ENCODE data around the gene CTXN1.
"Not testable (repeated sequence)": the region's sequence is repeated elsewhere in the genome, so short reads cannot be mapped to it uniquely, and the experiment has no call there.

CTXN1 gene

DNA sequence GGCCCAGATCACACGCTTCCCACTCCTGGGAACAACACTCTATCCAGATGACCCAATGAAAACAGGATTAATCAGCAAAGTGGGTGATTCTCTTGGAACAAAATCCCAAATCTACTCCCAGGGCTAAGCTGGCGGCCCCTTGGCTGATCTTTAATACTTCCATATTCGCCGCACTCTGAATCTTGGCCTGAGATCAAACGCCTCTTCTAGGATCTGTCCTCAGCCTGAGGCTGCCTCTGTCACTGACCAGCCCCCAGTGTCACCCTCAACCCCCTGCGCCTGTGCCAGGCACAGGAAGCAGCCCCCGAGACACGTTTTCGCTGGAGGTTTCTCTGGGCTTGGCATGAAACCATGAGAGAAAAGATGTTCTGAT, 2.4 kb upstream of the CTXN1 start:
- DNase-seq = no peak
- intact Hi-C loops (cut with DNase I) = no loop called here

DNA sequence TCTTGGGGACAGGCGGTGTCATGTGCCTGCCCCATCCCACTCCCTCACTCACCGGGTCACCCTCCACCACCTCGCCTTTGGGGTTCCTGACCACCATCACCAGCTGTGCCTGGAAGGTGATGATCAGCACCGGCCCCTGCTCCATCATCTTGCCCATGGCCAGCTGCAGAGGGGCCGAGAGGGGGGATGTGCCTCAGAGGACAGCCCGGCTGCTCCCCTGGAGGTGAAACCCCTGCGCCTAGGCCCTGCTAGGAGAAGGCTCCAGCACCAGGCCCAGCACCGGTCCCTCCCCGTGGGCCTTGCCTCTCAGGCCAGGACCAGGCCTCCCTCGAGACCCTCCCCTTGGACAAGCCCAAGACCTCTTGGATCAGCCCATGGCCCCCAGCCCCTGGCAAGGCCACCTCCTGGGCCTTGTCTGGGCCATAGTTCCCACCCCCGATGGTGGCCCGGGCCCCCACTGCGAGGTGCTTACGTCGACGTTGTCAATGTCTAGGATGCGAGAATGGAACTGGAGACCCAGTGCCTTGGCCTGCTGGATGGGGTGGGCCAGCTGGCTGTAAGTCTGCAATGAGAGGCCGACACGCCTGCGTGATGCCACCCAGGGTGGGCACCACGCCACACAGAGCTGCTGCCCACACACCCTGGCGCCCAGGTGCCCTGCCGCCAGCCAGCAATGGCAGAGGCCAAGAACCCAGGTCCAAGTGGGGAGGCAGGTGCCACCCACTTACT, 1.8 kb upstream of the CTXN1 start:
- intact Hi-C loops (cut with DNase I) = no loop called here
- DNase-seq = peak in 1 of 10 donors; percentile 80

DNA sequence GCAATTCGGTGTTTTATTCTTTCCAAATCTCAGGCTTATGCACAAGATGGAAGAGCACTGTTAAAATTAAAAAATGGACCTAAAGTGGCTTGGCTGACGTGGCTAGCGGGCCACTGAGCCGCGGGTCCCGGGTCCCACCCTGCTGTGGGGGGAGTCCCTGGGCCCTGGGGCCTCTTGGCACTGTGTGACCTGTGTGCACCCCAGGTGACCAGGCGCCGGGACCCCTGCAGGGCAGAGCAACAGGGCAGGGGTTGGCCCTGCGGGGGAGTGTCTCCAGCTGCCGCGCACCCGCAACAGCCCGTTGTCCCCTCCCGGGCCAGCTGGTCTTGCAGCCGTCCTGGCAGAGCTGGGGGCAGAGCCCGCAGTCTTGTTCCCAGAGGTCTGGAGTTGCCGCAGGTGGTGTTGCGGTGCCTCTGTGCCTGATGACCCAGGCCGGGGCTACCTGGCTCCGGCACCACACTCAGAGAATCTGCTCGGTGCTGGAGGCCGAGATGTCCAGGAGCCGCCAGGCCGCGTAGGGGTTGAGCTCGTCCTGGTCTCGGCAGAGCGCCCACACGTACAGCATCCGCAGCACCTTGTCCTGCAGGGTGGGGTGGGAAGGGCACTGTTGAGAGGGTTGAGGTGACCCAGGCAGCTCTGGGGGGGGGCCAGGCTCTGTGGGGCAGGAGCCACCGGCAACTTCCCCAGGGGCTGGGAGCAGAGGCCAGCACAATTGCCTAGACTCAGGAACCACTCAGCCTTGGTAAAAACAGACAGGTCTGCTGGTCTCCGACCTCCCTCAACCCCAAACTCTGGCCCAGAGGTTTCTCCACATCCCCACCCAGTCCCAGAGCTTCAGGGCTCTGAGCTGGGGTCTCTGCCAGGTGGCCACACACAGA, 1.0 kb upstream of the CTXN1 start:
- DNase-seq = peak in 1 of 10 donors; percentile 83
- intact Hi-C loops (cut with DNase I) = no loop called here

DNA sequence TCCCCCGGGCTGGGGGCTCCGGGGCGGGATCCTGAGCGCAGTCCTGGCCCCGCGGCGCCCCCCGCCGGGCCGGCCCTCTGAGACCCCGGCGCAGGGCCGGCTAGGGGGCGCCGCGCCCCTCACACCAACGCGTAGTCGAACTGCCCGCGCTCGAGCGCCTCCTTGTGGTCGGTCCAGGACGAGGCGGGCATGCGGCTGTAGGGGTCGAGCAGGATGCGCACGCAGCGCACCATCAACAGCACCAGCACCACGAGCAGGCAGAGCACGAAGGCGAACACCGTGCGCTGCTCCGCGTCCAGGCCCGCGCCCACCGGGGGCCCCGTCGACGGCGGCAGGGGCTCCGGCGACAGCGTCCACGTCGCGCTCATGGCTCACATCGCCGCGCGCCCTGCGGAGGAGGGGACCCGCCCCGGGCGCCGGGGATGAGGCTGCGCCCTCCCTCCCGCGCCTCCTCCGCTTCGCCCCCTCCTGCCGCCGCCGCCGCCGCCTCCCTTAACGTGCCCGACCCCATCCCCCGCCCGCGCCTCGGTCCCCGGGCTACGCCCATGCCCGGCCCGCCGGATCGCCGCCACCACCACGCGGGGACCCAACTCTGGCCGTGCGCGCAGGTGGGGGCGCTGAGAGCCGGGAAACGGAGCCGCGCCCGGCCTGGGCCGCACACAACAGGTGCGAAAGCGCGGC, 624 bp downstream of the CTXN1 start:
- DNase-seq = peak in 9 of 10 donors; percentile 45 to 93 (median 62)

DNA sequence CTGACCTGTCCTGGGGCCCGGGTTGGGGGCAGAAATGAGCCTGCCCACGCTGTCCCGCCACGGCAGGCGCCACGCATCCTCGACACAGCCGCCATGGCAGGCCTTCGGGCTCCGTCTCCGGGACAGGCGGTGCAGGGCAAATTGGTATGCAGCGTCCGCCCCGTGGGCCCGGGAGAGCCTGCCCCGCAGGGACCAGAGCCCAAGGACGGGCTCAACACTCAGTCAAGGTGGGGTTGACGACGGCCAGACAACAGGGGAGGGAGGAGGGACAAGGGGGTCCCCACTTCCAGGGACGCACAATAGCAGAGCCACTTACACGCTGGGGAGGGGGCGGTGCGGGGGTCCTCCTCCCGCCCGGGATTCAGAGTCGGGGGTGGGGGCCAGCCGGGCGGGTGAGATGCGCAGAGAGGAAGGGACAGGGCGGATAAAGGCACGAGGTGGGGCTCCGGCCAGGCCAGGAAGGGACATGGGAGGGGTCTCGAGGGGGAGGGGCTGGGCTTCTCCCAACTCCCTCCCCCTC, 1.2 kb downstream of the CTXN1 start:
- DNase-seq = peak in 1 of 10 donors; percentile 74
- intact Hi-C loops (cut with DNase I) = no loop called here

More for the DNA sequence above, 624 bp downstream of the CTXN1 start:
- intact Hi-C loops (cut with DNase I) = no loop called here

DNA sequence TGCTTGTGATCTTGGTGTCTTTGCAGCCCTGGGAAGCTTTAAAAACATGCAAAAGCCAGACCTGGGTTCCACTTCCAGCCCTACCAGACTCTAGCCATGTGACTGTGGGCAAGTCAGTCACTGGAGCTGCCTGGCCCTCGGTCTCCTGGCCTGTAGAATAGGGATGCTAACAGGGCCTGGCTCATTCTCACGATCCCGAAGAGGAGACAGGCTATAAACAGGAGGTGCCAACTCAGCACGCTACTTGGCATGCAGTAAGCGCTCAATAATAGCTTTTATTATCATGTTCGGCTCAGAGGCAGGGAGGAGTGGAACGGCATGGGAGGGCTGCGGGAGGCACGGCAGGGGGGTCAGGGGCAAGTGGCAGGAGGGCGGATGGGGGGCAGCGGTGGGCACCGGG, 1.7 kb downstream of the CTXN1 start:
- DNase-seq = peak in 2 of 10 donors; percentile 86 to 87
- intact Hi-C loops (cut with DNase I) = no loop called here

DNA sequence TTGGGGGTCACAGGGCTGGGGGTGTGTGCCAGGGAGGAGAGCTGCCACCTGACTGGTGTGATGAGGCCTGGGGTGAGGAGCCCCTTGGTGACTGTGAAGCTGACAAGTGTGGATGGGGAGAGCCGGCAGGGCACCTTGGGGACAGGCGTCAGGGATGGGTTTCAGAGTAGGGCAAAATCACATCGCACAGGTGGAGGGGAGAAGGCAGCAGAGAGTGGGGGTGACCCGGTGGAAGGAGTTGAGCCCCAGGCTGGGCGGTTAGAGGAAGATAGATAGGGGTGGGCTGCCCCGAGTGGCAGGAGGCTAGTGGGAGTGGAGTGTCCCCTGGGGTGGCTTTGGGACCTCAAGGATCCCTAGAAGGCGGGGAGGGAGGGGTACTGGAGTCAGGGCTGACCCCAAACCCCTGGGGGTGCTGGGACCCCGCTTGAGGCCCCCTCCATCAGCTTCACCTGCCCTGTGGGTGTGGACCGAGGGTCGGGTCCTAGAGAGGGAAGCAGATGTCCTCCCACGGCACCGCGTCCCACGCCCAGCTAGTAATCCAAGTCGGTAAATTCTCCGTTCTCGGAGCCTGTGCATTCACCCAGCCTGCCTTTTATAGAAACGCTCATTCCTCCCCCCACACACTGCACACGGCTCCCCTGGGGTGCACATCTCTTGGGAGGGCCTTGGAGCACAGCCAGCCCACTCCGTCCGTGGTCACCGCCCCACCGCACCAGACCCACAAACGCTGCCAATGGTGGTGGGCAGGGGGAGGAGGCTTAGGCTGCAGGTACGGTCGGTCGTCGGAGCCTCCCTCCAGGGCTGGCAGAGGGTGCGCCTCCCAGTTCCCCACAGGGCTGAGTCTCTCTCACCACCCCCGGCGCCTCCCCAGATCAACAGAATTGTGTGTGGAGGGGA, 2.4 kb downstream of the CTXN1 start:
- intact Hi-C loops (cut with DNase I) = no loop called here
- peak in 2 of 10 donors; percentile 86 to 90 for DNase-seq

DNA sequence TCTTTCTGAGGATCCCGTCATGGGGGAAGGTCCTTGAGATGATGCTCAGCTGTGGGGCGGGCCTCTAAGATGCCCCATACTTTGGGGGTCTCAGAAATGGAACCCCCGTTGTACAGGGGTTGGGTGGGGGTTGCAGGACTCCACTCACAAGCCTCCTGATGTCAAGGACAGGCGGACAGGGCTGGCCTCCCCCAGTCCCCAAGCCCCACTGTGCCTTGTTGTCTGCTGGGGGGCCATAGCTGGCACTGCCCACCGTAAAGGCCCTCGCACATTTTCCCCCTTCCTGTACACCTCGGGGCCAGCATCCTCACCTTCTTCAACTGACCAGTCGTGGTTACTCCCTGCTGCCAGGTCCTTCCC, 3.1 kb downstream of the CTXN1 start:
- DNase-seq = no peak
- intact Hi-C loops (cut with DNase I) = no loop called here

DNA sequence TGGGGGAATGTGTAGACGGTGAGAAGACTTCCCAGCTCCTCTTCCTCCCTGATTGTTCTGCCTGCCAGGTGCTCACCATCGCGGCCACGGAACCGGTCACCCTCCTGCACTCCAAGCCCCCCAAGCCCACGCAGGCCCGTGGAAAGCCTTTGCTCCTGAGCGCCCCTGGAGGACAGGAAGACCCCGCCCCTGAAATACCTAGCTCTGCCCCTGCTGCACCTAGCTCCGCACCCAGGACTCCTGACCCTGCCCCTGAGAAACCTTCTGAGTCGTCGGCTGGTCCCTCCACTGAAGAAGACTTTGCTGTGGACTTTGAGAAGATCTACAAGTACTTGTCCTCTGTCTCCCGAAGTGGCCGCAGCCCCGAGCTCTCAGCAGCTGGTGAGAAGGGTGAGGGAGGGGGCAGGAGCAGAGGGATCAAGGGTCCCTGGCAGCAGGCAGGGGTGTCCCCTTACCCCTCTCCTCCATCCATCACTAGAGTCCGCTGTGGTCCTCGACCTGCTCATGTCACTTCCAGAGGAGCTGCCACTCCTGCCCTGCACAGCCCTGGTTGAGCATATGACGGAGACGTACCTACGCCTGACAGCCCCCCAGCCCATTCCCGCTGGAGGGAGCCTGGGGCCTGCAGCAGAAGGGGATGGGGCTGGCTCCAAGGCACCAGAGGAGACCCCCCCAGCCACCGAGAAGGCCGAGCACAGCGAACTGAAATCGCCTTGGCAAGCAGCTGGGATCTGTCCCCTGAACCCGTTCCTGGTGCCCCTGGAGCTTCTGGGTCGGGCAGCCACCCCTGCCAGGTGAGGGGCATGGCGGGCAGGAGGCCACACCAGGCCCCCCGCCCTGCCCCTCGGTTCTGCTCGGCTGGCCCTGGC, 3.7 kb downstream of the CTXN1 start:
- intact Hi-C loops (cut with DNase I) = no loop called here
- no peak for DNase-seq

DNA sequence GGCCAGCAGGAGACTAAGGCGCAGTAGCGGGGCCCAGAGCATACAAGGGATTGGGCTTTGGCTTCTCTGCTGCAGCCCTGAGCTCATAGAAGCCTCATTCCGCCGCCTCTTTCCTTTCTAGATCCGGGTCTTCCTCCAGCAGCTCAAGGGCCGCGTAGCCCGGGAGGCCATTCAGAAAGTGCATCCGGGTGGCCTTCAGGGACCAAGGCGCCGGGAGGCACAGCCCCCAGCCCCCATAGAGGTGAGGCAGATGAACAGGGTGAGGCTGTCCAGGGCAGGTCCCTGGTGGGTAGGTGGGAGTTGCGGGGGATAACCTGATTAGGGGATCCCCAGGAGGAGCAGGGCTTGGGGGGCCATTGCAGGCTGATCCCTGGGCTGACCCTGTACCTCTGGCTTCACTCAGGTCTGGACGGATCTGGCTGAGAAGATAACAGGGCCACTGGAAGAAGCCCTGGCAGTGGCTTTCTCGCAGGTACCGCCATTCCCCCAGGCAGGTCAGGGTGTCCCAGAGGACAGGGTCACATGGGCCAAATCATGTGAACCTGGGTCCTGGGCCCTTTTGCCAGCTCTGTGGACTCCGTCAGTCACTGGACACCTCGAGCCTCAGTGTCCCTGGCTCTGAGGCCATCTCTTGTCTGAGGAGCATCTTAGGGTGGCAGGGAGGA, 4.5 kb downstream of the CTXN1 start:
- intact Hi-C loops (cut with DNase I) = no loop called here
- peak in 1 of 10 donors; percentile 85 for DNase-seq

DNA sequence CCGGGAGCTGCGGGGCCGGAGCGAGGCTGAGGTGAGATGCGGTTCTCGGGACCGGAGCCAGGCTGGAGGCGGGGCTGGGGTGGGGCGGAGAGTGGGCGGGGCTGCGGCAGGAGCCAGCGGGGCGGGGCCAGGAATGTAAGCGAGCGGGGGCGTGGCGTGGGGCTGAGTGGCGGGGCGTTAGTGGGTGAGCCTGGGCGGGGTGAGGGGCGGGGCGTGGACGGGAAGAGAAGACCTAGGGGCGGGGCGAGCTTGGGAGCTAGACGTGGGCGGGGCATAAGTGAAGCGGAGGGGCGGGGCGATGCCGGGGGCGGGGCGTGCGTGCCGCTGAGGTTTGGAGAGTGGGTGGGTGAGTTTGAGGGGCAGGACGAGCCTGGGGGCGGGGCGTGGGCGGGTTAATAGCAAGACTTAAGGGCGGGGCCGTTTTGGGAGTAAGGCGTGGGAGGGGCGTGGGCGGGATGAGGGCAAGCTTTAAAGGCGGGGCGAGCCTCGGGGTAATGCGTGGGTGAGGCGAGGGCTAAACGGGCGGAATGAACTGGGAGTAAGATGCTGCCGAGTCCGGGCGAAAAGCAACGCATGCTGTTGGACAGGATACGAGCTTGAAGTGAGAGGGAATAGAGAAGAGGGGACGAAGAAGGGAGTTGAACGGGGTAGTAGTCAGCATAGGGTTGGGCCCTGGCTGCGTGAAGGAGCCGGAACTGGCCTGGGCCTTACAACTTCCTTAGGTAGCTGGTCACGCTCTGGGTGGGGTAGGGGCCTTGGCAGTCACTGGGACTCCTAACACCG, 5.2 kb downstream of the CTXN1 start:
- intact Hi-C loops (cut with DNase I) = no loop called here
- DNase-seq = peak; percentile 94 to 99 (median 98)

DNA sequence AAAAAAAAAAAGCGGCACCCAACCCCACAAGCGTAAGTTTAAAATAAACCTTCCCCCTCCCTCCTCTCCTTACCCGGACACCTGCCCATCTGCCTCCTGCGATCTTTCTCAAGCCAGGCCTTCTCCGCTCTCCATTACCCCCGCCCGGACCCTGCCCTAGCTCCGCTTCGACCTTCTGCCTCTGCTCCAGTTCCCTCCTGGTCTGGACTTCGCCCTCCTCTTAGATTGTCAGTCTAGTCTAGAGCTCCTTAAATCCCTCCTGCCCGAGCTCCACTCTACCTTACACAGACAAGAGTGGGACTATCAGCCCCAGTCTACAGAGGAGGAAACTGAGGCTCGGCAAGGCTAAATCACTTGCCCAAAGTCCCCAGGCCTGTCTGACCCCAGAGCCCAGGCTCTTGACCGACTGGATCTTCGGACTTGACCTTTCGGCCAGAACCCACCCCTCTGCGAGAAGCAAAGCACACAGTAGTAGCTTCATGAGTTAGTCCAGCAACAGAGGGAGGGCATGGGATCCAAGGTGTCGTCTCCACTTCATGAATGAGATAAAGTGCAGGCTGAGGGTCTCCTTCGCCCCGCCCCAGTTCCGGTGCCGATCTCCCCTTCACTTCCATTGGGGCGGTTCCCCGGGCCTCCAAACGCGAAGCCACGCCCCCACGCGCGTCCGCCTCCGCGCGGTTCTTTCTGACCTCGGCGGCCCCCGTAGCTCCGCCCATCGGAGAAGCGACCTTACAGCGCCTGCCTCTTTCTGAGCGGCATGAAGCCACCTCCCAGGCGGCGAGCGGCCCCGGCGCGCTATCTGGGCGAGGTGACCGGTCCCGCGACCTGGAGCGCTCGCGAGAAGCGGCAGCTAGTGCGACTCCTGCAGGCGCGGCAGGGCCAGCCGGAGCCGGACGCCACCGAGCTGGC, 6.1 kb downstream of the CTXN1 start, which contains the start of gene SNAPC2:
SNAPC2 (plus strand) TSS at position 729 of the 909 bp plus-strand sequence; CDS start at position 758, 29 bp downstream.
- intact Hi-C loops (cut with DNase I) = loop anchor here (2.0 kb wide), 1 partner anchor 15 kb away; no protein-coding TSS in a partner anchor
- DNase-seq = peak; percentile 87 to 99 (median 92)

DNA sequence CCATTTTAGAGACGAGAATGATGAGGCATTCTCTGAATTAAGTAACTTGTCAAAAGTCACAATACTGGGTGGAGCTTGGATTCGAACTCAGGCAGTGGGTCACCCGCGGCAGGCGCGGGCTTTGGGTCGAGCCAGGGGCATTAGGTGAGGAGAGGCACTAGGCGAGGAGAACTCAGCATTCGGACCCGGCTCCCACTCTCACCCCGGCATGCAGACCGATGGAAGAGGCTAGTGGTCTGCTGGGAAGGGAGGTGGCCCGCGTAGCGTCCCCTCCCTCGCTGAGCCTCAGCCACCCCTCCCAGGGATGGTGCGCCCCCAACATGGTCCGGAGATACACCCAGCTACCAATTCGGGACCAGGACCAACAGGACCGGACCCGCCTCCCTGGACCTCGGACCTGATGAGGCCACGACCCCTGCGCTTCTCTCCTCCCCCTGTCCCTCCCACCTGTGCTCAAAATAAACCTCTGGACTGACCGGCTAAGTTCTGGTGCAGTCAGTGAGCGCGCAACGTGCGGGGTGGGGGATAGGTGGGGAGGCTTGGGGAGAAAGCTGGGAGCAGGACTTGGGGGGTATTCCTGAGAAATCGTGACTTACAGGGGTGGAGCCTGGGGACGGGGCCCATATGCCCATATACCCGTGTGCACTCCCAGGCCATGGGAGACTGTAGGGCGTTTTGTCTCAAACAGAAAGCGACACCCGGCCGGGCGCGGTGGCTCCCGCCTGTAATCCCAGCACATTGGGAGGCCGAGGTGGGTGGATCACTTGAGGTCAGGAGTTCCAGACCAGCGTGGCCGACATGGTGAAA, 7.1 kb downstream of the CTXN1 start:
- DNase-seq = no peak

DNA sequence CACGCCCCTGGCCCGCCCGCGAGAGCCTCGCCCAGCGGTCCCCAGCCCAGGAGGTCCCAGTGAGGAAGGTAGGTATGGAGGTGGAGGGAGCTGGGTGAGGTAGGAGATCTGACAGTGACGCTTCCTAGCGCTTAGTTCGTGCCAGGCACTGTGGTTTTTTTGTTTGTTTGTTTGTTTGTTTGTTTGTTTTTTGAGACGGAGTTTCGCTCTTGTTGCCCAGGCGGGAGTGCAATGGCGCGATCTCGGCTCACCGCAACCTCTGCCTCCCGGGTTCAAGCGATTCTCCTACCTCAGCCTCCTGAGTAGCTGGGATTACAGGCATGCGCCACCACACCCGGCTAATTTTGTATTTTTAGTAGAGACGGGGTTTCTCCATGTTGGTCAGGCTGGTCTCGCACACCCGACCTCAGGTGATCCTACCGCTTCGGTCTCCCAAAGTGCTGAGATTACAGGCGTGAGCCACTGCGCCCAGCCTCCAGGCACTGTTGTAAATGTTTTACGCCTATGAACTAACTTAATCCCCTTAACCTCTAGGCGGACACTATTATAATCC, 7.8 kb downstream of the CTXN1 start:
- not testable (repeated sequence) for DNase-seq
- intact Hi-C loops (cut with DNase I) = loop anchor here (2.0 kb wide), 1 partner anchor 13 kb away; no protein-coding TSS in a partner anchor

More for the DNA sequence above, 7.1 kb downstream of the CTXN1 start:
- intact Hi-C loops (cut with DNase I) = loop anchor here (2.0 kb wide), 1 partner anchor 14 kb away; no protein-coding TSS in a partner anchor

Data from posterior cingulate gyrus (tissue), 11 donors.